HG03442 (cell line): ENCODE results near the gene IL2RA.
"Not testable (repeated sequence)": the region's sequence is repeated elsewhere in the genome, so short reads cannot be mapped to it uniquely, and the experiment has no call there.

Experiments
- ATAC-seq: cut with Tn5 transposase; IDR thresholded peaks from one replicate; pipeline ENCODE4 v1.9.1; 2021; ENCODE audit warnings: mild to moderate bottlenecking, moderate library complexity; ENCODE audit not compliant: unreplicated experiment

Gene IL2RA

GRCh38 chr10:6044060-6044459, 18.1 kb downstream of the IL2RA start:
- no peak for ATAC-seq

- not testable (repeated sequence) for ATAC-seq
These were observed 18.8 kb downstream of the IL2RA start for GRCh38 chr10:6043377-6043776.

- ATAC-seq, result no peak
These were observed 22.0 kb downstream of the IL2RA start for GRCh38 chr10:6040205-6040604.

- ATAC-seq, result no peak
These were observed 22.5 kb downstream of the IL2RA start for GRCh38 chr10:6039711-6040110.

- ATAC-seq, result no peak
These were observed 24.0 kb downstream of the IL2RA start for GRCh38 chr10:6038071-6038631.

- no peak for ATAC-seq
These were observed 24.7 kb downstream of the IL2RA start for GRCh38 chr10:6037422-6037821.

GRCh38 chr10:6036861-6037321, 25.3 kb downstream of the IL2RA start:
- ATAC-seq, result no peak

- ATAC-seq, result no peak
These were observed 26.1 kb downstream of the IL2RA start for GRCh38 chr10:6035931-6036575.

- no peak for ATAC-seq
These were observed 26.9 kb downstream of the IL2RA start for GRCh38 chr10:6035101-6035834.

GRCh38 chr10:6034371-6034770, 27.8 kb downstream of the IL2RA start:
- no peak for ATAC-seq

- ATAC-seq, result no peak
These were observed 28.2 kb downstream of the IL2RA start for GRCh38 chr10:6033954-6034353.

- no peak for ATAC-seq
These were observed 31.2 kb downstream of the IL2RA start for GRCh38 chr10:6030940-6031339.

GRCh38 chr10:6030217-6030616, 31.9 kb downstream of the IL2RA start:
- no peak for ATAC-seq

- ATAC-seq, result no peak
These were observed 34.2 kb downstream of the IL2RA start for GRCh38 chr10:6027929-6028328.

GRCh38 chr10:6025683-6026255, 36.4 kb downstream of the IL2RA start:
- no peak for ATAC-seq

GRCh38 chr10:6024334-6024682, 37.9 kb downstream of the IL2RA start:
- ATAC-seq, result no peak

- ATAC-seq, result no peak
These were observed 38.4 kb downstream of the IL2RA start for GRCh38 chr10:6023661-6024333.

- no peak for ATAC-seq
These were observed 39.5 kb downstream of the IL2RA start for GRCh38 chr10:6022660-6023059.

- ATAC-seq, result no peak
These were observed 41.3 kb downstream of the IL2RA start for GRCh38 chr10:6020826-6021225.

GRCh38 chr10:6019796-6020195, 42.4 kb downstream of the IL2RA start:
- ATAC-seq, result no peak

- ATAC-seq, result no peak
These were observed 43.0 kb downstream of the IL2RA start for GRCh38 chr10:6019010-6019782.
